ENCODE data around the gene BRPF3.

The BRPF3 gene

GRCh38 chr6:36266913-36267644, 70.5 kb downstream of the BRPF3 start:
- no peak for DNase-seq (ENCODE audit: extremely low read depth in 1 of 2, low read depth in 1 of 2)

- no peak for DNase-seq (ENCODE audit: extremely low read depth in 1 of 2, low read depth in 1 of 2)
Observed at GRCh38 chr6:36267731-36268477, 71.4 kb downstream of the BRPF3 start.

GRCh38 chr6:36268478-36269275, 72.1 kb downstream of the BRPF3 start:
- no peak for DNase-seq (ENCODE audit: extremely low read depth in 1 of 2, low read depth in 1 of 2)

GRCh38 chr6:36269834-36270705, 73.5 kb downstream of the BRPF3 start, which contains the start of gene PNPLA1:
Gene PNPLA1, plus strand, starts transcription at chr6:36270060. Its CDS starts 400 bp downstream, at chr6:36270460.
- no peak for DNase-seq (ENCODE audit: extremely low read depth in 1 of 2, low read depth in 1 of 2)

GRCh38 chr6:36272234-36272633, 75.7 kb downstream of the BRPF3 start:
- no peak for DNase-seq (ENCODE audit: extremely low read depth in 1 of 2, low read depth in 1 of 2)

GRCh38 chr6:36273067-36273466, 76.5 kb downstream of the BRPF3 start:
- no peak for DNase-seq (ENCODE audit: extremely low read depth in 1 of 2, low read depth in 1 of 2)

GRCh38 chr6:36273802-36274514, 77.4 kb downstream of the BRPF3 start:
- DNase-seq (ENCODE audit: extremely low read depth in 1 of 2, low read depth in 1 of 2) = no peak

GRCh38 chr6:36276581-36277536, 80.3 kb downstream of the BRPF3 start:
- no peak for DNase-seq (ENCODE audit: extremely low read depth in 1 of 2, low read depth in 1 of 2)

GRCh38 chr6:36277946-36278470, 81.5 kb downstream of the BRPF3 start:
- no peak for DNase-seq (ENCODE audit: extremely low read depth in 1 of 2, low read depth in 1 of 2)

GRCh38 chr6:36280467-36280866, 83.9 kb downstream of the BRPF3 start:
- no peak for DNase-seq (ENCODE audit: extremely low read depth in 1 of 2, low read depth in 1 of 2)

GRCh38 chr6:36280983-36281382, 84.4 kb downstream of the BRPF3 start:
- DNase-seq (ENCODE audit: extremely low read depth in 1 of 2, low read depth in 1 of 2) = no peak
